Panc1 (cell line): ENCODE measurements around the gene KDM4B. TPM values are rescaled to one million over a fixed set of nuclear protein-coding genes. Genes with fewer than 3 reads are reported as not detected.

Experiments used
- ATAC-seq: fragments of 200-7000 bp; cut with Tn5 transposase; 2 replicates; pipeline ENCODE4 v1.9.1; 2020; ENCODE audit warnings: mild to moderate bottlenecking, moderate library complexity
- BruUV-seq: library from RNA; stranded (reverse); fragments of 400-500 nt; replicated peaks from 2 replicates; lab custom pipeline; 2021; lab: Mats Ljungman, UMichigan
- CTCF ChIA-PET: fragments of 300-600 bp; sonication (Branson Sonifier 250); formaldehyde crosslinking; loops from one replicate; lab custom pipeline; 2022; ENCODE audit warnings: antibody characterized with exemption; lab: Charles Lee
- POLR2A ChIA-PET: fragments of 300-600 bp; sonication (Branson Sonifier 250); formaldehyde crosslinking; loops from one replicate; lab custom pipeline; 2022; ENCODE audit warnings: antibody characterized with exemption; lab: Charles Lee
- DNase-seq: peaks from one replicate; pipeline ENCODE4 v3.0.0-alpha.2; 2010; ENCODE audit warnings: low read depth, low spot score
- H3K27ac ChIP-seq: 2 replicates; pipeline ENCODE4 v1.5.1; 2011; ENCODE audit warnings: mild to moderate bottlenecking, low read length, inconsistent platforms
- H3K27me3 ChIP-seq: fragments of 200-500 bp; sonication (Bioruptor generic); 2 replicates; pipeline ENCODE4 v1.6.0; 2014; ENCODE audit warnings: low read length, inconsistent platforms; ENCODE audit not compliant: control insufficient read depth, insufficient read depth
- H3K36me3 ChIP-seq: fragments of 200-500 bp; sonication (Bioruptor generic); 2 replicates; pipeline ENCODE4 v1.5.1; 2014; ENCODE audit warnings: inconsistent platforms, mild to moderate bottlenecking, low read length, moderate library complexity; ENCODE audit not compliant: control insufficient read depth, insufficient read depth
- H3K4me1 ChIP-seq: 2 replicates; pipeline ENCODE4 v1.5.1; 2011; ENCODE audit warnings: inconsistent platforms, mild to moderate bottlenecking, low read length, moderate library complexity; ENCODE audit not compliant: control insufficient read depth, insufficient read depth
- H3K4me3 ChIP-seq, 2 experiments: 2 replicates each; pipeline ENCODE4 v1.5.1; 2011 to 2012; ENCODE audit warnings: low read depth in 2 of 2, low read length in 2 of 2, mild to moderate bottlenecking in 2 of 2, inconsistent platforms in 1 of 2, moderate library complexity in 1 of 2
- H3K9me3 ChIP-seq: fragments of 200-500 bp; sonication (Bioruptor generic); 2 replicates; pipeline ENCODE4 v1.5.1; 2014; ENCODE audit warnings: low read depth, mild to moderate bottlenecking, inconsistent platforms, low read length, moderate library complexity; ENCODE audit not compliant: control insufficient read depth, insufficient read depth
- POLR2AphosphoS5 ChIP-seq: IDR thresholded peaks from 2 replicates; pipeline ENCODE4 v1.6.1; 2012; ENCODE audit warnings: mild to moderate bottlenecking, low read depth, low read length, moderate library complexity
- SIN3A ChIP-seq: IDR thresholded peaks from 2 replicates; pipeline ENCODE4 v1.6.1; 2012; ENCODE audit warnings: low read depth, mild to moderate bottlenecking, low read length, moderate library complexity, borderline replicate concordance; ENCODE audit not compliant: insufficient read depth
- TCF7L2 ChIP-seq: IDR thresholded peaks from 2 replicates; pipeline ENCODE4 v1.6.1; 2011; ENCODE audit warnings: mild to moderate bottlenecking, low read depth, low read length, inconsistent platforms
- in situ Hi-C: cut with HindIII; loops from 2 replicates; pipeline ENCODE4 v1.10.0; 2016; ENCODE audit warnings: low sequenced_read_pairs, low pct_unique_long_range_greater_than_20kb
- intact Hi-C: fragments of 100-400 bp; cut with micrococcal nuclease; formaldehyde crosslinking; loops from one replicate; pipeline ENCODE4 v1.10.0; 2022; ENCODE audit not compliant: unreplicated experiment
- total RNA-seq: library from RNA; stranded (reverse); gene quantifications from one replicate; pipeline ENCODE4 v1.2.1, GENCODE V29; 2021; ENCODE audit not compliant: unreplicated experiment
- TF ChIP-seq, protein P1 (sequence below): fragments of 450-650 bp; IDR thresholded peaks from 2 replicates; pipeline ENCODE4 v1.5.1; 2017; ENCODE audit warnings: mild to moderate bottlenecking
- TF ChIP-seq, protein P2 (sequence below), 2 experiments: IDR thresholded peaks; 2 replicates each; pipeline ENCODE4 v1.6.1; 2011 to 2012; ENCODE audit warnings: low read depth in 2 of 2, control low read depth in 1 of 2, low read length in 1 of 2, mild to moderate bottlenecking in 1 of 2, moderate library complexity in 1 of 2; ENCODE audit not compliant: insufficient read depth in 1 of 2

KDM4B gene
- total RNA-seq, 1 experiment from 2014 or later = 18.4 TPM

DNA sequence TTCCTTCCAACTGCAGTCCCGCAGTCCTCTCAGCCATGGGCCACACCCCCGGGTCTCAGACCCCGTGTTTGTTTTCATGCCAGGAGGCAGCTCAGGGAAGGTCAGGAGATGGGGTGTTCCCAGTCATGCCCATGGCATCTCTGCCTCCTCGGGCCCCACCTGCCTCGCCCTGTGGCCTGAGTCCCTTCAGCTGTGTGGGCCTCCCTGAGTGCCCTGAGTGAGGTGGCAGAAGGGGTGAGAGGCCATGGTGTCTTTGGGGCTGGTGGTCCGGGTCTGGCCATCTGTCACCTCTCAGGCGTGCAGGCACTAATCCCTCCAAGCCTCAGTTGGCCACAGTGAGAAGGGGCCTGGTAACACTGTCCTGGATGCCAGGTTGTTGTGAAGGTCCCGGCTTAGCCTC lies 10.9 kb upstream of the KDM4B start:
- H3K9me3 ChIP-seq = no peaks in the 10 kb centered on the region
- no peak overlapping the region for H3K4me3 ChIP-seq
- BruUV-seq = no TSS peak
- DNase-seq (no peak), ATAC-seq (no peak)
- H3K4me1 ChIP-seq = no peaks in the 10 kb centered on the region
- TF ChIP-seq POLR2AphosphoS5 (no peak), TCF7L2 (no peak), SIN3A (no peak)
- TF ChIP-seq, protein P1, sequence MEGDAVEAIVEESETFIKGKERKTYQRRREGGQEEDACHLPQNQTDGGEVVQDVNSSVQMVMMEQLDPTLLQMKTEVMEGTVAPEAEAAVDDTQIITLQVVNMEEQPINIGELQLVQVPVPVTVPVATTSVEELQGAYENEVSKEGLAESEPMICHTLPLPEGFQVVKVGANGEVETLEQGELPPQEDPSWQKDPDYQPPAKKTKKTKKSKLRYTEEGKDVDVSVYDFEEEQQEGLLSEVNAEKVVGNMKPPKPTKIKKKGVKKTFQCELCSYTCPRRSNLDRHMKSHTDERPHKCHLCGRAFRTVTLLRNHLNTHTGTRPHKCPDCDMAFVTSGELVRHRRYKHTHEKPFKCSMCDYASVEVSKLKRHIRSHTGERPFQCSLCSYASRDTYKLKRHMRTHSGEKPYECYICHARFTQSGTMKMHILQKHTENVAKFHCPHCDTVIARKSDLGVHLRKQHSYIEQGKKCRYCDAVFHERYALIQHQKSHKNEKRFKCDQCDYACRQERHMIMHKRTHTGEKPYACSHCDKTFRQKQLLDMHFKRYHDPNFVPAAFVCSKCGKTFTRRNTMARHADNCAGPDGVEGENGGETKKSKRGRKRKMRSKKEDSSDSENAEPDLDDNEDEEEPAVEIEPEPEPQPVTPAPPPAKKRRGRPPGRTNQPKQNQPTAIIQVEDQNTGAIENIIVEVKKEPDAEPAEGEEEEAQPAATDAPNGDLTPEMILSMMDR = no peak
- TF ChIP-seq, protein P2, sequence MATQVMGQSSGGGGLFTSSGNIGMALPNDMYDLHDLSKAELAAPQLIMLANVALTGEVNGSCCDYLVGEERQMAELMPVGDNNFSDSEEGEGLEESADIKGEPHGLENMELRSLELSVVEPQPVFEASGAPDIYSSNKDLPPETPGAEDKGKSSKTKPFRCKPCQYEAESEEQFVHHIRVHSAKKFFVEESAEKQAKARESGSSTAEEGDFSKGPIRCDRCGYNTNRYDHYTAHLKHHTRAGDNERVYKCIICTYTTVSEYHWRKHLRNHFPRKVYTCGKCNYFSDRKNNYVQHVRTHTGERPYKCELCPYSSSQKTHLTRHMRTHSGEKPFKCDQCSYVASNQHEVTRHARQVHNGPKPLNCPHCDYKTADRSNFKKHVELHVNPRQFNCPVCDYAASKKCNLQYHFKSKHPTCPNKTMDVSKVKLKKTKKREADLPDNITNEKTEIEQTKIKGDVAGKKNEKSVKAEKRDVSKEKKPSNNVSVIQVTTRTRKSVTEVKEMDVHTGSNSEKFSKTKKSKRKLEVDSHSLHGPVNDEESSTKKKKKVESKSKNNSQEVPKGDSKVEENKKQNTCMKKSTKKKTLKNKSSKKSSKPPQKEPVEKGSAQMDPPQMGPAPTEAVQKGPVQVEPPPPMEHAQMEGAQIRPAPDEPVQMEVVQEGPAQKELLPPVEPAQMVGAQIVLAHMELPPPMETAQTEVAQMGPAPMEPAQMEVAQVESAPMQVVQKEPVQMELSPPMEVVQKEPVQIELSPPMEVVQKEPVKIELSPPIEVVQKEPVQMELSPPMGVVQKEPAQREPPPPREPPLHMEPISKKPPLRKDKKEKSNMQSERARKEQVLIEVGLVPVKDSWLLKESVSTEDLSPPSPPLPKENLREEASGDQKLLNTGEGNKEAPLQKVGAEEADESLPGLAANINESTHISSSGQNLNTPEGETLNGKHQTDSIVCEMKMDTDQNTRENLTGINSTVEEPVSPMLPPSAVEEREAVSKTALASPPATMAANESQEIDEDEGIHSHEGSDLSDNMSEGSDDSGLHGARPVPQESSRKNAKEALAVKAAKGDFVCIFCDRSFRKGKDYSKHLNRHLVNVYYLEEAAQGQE (IDR thresholded peaks at IDR 0.05; ENCODE audit: insufficient read depth in 1 of 2, low read depth in 2 of 2, low read length in 1 of 2) = no peak
- H3K27ac ChIP-seq = no peak overlapping the region
- H3K27me3 ChIP-seq = no peaks in the 10 kb centered on the region
- POLR2A ChIA-PET = interaction anchor here (0.5 kb wide), 1 partner anchor 10 kb away, joined by 14 read pairs; no protein-coding TSS in a partner anchor
- CTCF ChIA-PET = no interaction called here
- intact Hi-C loops (no loop called here), in situ Hi-C loops (no loop called here)
- no peaks in the 10 kb centered on the region for H3K36me3 ChIP-seq

DNA sequence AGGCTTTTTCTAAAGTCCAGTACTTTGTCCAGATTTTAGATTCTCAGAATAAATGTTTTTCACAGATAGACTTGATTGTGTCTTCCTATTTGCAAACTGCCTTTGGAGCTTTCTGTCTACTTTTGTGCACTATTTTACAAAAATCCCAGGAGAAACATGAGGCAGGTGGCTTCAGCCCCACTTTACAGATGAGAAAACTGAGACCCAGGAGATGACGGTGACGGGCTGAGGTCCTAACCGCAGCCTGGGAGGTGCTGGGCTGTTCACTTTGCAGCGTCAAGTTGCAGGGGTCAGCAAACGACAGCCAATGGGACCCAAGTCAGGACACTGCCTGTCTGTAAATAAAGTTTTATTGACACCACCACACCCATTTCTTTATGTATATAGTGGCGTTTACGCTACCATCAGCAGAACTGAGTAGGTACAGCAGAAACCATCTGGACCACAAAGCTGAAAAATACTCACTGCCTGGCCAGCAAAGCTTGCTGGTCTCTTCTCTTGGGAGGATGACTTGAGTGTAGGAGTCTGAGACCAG lies 6.8 kb upstream of the KDM4B start:
- ATAC-seq = no peak
- ChIA-PET CTCF (interaction anchor here (0.7 kb wide), 1 partner anchor 149 kb away, joined by 3 read pairs; no protein-coding TSS in a partner anchor), POLR2A (no interaction called here)
- no TSS peak for BruUV-seq
- TF ChIP-seq, protein P2 (IDR thresholded peaks at IDR 0.05; ENCODE audit: insufficient read depth in 1 of 2, low read depth in 2 of 2, low read length in 1 of 2) = no peak
- TF ChIP-seq SIN3A (no peak), TCF7L2 (no peak), POLR2AphosphoS5 (no peak)
- TF ChIP-seq, protein P1 = no peak
- H3K9me3 ChIP-seq = no peaks in the 10 kb centered on the region
- no peak overlapping the region for H3K4me3 ChIP-seq
- DNase-seq = no peak
- no peaks in the 10 kb centered on the region for H3K4me1 ChIP-seq
- no peak overlapping the region for H3K27ac ChIP-seq
- in situ Hi-C loops = no loop called here
- no peaks in the 10 kb centered on the region for H3K36me3 ChIP-seq
- H3K27me3 ChIP-seq = no peaks in the 10 kb centered on the region
- intact Hi-C loops = no loop called here
